Stimulated activated CD4-positive, alpha-beta T cell treated with anti-CD3 and anti-CD28 coated beads, Interleukin-12 subunit alpha, Interleukin-12 subunit beta, amount 100 ng/mL, for 48 hours (primary cell): ENCODE results near the gene CDK2AP2.

Experiments used
- DNase-seq, 3 donors: peaks; one replicate each; pipeline ENCODE4 v3.0.0-alpha.2; 2020; ENCODE audit warnings: low read depth in 2 of 3, low spot score in 1 of 3

Gene CDK2AP2

DNA sequence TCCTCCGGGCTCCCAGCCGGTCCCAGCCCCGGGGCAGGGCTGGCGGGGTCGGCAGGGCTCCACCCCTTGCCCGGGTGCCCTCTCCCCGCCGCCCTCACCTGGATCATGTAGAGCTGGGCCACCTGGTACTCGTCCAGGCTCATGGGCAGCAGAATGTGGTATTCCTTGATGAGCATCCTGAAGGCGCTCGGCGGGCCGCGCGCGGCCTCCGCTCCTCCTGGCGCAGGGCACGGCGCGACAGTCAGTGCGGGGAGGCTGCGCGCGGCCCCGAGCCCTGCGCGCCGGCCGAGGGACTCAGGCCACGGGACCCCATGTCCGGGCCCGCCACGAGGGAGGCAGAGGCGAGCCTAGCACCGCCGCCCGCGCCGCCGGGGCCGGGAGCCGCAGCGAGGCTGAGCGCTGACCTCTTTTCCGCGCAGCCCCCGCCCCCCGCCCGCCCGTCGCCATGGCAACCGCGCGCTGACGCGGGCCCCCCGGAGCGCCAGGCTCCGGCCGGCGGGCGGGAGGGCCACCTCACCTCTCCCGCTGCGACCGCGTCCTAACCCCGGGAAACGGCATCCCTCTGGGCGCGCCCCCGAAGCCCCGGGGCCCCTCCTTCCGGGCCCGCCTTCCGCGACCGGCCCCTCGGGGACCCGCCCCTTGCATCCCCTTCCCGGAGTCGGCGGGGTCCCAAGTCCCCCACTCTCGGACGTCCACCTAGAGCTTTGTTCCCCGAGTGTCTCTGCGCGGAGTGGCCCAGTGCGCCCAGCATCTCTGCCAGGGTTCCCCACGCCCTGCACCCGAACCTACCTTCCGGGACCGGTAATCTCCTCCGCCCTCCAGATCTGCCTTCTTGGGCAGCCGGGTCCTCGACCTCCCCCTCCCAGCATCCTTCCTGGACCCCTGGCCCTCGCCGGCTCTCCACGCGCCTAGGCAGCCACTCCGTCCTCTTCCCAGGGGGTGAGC is 3.7 kb downstream of the CDK2AP2 start:
- no peak for DNase-seq

DNA sequence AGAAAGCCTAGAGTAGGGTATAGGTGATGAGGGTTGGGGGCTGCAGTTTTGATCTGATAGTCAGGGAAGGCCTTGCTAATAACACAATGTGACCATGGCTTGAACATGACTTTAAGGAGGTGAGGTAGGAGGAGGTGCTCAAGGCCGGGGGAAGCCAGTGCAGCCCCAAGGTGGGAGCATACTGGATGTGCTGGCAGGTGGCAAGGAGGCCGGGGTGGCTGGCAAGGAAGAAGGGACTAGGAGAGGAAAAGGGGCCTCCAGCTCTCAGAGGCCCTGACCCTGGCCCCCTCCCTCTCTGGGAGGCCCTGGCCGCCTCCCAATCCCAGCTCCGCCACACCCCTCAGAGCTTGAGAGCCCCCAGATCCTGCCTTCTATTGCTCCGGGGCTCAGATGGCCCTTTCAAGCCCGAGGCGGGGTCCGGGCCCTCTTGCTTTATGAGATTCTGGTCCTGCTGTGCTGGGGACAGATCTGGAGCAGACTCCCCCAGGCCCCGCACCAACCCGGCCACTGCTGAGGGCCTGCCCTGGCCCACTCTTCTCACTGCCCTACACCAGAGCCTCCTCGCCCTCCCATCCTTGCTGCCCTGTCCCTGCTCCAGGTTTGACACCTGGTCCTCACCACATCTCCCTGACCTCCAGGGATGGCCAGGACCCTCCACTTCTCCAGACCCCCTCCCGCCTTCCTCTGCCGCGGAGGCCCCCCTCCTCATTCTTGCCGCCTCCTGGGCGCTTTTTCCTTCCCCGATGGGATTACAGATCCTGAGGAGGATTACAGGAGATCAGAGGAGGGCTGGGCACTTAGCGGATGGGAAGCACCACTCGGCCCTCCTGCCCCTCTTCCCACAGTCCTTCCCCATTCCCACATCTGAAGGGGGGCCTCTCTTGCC is 4.6 kb downstream of the CDK2AP2 start:
- no peak for DNase-seq

DNA sequence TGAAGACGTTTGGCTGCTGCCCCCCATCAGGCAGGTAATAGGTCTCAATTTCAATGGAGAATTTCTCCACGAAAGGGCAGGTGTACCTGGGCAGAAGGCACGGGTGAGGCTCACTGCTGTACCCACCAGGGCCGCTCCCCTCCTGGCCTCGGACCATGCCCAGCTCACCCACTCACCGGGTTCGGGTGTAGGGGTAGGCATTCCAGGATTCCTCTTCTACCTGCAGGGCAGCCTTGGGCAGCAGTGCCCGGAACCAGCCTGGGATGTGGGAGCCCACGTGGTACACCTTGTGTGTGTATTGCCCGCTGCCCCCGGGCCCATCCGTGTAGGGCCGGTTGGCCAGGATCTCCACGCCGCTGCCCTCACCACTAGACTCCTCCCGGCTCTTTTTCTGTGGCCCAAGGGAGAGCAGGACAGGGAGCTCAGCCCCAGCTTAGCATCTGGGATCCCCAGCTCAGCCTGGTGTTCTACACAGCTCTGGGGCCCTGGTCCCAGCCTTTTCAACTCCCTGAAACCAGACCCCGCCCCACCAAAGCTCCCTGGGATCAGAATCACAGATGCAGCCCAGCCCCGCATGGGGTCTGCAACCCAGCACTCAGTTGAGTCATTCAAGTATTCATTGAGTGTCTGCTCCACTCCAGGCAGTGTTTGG is 5.5 kb downstream of the CDK2AP2 start:
- DNase-seq, result no peak

DNA sequence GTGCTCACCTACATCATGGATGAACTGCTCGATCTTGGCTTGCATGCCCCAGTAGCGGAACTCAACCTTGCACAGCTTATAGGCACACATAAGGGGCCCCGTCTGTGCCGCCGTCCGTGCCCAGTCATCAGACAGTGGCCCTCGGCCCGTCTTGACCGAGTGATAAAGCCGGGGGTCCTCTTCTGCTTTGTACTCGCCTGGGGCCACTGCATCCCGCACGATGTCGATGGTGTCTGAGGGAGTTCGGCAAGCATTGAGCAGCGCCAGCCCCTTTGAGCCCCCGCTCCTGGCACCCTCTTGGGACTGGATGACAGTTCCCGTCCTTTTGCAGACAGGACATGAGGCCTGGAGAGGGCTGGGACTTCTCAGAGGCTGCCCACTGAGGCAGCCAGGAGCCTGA is 6.1 kb downstream of the CDK2AP2 start:
- DNase-seq, result no peak

DNA sequence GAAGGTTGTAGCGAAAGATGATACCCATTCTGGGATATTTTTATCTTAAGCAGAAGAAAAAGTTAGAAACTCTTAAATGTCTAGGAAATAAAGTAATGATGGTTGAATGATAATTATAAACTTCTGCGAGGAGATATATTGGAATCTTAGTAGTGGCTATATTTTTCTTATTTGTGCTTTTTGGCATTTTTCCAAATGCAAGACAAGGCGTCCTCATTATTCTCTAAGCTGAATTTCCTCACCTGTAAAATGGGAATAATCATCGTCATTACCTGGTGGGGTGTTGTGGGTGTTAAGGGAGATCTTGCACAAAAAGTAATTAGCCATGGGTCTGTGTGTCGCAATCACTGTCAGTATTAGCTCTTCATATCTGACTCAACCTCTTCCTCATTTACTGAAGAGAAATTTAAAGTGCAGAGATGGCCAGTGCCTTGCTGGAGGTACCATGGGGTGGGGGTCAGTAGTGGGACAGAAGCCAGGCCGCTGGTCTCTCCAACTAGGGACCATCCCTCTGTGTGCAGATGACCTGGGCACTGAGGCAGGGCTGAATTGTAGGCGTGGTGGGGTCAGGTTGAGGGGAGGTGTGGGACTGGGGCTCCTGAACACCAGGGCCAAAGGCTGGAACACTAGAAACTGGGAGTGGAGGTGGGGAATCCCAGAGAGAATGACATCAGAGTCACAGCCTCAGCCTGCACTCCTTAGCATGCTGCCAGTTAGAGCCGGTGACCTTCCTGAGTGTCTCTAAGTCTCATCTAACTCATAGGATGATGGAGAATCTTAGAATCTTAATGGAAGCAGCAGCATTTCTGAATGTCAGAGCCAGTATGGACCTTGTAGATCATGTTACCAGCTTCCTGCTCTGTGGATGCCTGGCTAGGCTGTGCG is 6.9 kb downstream of the CDK2AP2 start:
- no peak for DNase-seq

DNA sequence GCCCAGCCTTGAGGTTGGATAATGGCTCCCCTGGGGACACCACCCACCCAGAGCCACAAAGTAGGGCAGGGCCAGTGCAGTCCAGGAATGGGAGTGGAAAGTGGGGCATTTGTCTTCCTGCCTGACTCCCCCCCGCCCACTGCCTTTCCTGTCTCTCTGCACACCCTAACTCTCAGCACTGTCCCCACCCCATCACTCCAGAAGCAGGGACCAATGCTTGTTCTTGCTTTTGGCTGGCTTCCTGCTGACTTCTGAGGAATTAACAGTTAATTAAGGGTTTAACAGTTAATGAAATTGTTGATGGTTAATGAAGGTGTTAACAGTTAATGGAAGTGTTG is 7.5 kb downstream of the CDK2AP2 start:
- no peak for DNase-seq

DNA sequence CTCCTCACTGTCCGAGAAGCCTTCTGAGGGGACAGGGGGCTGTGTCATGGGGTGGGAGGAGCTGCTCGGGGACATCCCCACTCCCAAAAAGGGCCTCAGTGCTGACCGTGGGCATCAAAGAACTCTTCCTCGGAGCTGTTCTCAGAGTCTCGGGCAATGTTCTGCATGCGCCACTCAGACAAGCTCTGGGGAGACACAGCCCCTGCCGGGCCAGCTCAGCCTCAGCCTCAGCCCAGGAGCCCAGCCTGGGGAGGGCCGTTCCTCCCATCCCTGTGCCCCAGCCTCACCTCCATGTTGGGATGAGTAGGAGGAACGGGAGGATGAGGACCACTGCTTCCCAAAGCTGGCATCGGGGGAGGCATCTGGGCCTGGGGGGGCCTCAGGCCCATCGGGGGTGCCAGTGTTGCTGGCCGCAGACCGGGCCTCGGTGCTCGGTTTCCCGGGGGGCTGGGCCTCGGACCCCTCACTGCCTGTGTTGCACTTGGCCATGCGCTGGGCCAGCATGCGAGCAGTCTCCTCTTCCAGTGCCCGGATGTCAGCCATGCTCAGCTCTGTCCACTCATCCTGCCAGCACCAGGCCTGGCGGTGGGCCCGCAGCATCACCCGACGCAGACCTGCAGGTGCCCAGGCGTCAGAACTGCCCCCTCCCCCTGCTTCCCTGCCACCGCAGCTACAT is 8.0 kb downstream of the CDK2AP2 start:
- DNase-seq, result no peak

DNA sequence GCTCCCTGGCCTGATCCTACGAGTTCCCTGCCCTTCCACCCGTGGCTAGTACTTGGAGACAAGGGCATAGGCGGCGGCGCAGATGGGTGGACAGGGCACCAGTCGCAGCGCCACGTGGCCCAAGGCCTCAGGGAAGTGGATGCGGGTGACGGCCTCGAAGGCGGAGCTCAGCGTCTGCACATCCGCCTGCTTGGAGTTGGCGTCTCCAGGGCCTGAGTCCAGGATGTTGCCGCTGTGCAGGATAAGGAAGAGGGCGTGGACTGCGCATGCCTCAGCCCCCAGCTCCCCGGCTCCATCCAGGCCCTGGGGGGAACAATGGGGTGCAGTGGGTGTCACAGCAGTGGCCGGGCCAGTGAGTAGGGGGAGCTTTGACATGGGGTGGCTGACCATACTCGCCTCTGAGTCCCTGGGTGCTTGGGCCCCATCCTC is 9.4 kb downstream of the CDK2AP2 start:
- DNase-seq, result no peak

DNA sequence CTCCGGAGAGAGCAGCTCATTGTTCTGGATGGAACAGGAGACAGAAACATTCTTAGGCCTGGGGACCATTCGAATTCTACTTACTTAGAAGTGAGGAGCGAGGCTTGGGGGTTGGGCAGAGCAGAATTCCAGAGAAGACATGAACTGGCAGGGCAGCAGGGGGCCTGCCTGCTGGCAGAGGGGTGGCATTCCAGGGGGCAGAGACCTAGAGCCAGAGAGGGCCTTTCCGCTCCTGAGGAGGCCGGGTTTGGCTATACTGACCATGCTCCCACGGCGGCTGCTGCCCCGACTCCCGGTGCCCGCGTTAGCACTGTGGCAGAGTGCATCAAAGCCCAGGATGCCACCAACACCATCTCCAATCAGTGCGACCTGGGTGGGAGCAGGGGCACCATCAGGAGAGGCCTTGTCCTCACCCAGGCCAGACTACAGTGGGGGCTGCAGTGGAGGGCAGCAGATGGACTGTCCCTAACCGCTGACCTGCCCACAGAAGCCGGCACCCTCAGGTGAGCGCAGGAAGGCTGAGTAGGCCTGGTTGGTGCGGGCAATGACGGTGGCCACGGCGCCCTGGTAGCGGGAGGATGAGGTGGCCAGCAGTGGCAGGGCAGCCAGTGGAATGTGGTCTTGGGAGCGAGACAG is 10.2 kb downstream of the CDK2AP2 start:
- DNase-seq, result no peak

DNA sequence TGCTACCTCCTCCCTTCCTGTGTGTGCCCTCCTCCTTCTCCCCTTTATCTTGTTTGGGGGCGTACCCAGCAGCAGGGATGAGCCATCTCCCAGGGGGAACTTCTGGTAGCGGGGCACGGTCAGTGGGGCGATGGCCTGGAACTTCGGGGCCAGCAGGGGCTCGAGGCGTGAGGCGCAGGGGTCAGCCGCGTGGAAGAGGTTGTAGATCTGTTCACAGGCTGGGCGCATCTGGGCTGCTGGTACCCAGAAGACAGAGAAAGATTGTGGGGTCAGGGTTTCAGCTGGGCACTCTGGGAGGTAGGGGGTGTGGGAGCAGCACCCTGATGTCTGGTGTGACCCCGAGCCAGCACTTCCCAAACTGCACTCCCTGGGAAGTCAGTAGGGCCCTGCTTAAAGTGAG is 11.8 kb downstream of the CDK2AP2 start:
- DNase-seq, result no peak

DNA sequence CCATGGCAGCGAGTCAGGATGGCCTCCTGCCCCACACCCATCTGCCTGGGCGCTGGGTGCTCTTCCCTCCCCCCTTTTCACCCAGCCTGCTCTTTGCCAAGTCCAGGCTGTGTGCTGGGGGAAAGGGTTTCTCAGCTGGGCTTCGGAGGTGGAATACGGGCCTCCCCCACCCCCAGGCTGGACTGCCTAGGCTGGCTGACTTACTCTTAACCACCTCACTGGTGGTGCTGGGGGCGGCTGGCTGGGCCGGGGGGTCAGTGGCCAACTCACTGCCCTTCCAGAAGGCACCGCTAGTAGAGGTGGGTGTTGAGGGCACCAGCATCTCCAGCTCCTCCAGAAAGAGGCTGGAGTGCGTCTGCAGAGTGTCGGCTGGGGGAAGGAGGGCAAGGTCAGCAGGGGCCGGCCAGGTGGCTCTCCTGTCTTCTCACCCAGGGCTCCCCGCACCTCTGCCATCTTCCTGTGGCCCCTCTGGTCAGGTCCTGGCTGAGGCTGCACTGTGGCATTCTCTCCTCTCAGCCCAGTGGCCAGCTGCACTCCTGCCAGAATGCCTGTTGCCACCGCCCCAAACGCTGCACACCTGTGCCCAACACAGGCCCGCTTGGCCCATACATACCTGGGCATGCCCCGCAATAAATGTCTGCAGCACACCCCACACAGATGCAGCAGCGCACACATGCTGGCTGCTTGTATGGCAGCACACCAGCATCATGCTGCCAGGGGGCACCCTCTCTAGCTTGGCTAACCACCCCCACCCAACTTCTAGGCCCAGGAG is 12.5 kb downstream of the CDK2AP2 start:
- no peak for DNase-seq

DNA sequence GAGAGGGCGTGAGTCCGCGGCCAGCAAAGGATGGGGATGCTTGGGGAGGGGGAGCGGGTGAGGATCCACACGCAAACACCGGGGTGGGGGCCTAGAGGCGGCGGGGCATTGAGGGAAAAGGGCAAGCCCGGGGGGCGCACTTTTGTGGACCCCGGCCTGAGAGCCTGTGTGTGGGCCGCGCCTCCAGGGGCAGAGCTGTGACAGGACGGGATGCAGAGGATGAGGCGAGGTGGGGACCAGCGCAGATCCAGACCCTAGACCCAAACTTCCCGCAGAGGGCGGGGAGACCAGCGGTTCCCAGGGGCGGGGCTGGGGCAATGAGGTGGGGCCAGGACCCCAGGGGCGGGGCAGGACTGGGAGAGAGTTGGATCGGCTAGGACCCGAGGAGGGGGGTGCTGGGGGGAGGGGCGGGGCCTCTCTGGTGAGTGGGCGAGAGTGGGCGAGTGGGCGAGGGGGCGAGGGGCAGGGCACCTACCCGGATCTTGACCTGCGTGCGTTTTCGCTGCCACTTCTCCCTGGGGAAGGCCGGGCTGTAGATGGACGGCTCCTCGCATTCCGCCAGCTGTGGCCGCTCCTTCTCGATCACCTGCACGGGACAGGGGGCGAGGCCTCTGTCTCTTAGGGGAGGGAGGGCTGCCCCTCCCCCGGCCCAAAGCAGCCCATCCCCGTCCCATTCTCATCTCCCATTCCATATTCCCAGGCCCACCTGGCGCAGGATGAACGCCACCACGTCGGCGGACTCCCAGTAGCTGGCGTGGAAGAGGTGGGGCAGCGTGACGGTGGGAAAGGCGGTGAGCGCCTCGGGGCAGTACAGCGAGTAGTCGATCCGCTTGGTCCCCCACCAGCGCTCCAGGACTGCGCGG is 13.4 kb downstream of the CDK2AP2 start:
- DNase-seq, result no peak

DNA sequence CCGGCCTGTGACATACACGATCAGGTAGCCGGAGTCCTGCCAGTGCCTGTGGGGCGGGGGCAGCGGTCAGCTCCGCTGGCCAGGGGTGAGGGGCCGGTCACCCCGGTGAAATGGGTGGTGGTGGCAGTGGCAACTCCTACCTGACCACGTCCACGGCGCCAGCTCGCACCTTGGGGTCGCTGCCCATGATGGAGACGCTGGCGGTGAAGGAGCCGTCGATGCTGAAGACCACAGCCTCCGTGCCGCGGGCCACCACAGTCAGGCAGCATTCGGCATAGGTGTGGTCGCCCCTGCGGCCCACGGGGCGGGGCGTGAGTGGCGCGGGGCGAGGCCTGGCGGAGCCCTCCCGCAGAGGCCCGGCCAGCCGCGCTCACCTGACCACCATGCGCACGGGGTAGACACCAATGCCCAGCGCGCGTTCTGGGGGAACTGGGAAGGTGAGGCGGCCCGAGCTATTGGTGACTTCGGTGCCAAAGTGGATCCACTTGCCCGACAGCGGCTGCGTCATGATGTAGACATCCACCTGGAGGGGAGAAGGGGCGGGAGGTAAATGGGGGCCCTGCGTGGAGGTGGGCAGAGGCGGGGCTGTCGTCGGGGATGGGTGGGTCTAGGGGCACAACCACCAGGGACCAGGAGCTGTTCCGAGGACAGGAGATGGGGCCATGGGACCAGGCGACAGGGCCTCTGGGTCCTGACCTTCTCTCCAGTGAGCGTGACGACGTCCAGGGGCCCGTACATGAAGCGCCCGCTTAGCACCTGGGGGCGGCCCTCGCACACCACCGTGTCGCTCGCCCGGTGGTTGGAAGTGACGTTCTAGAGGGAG is 14.2 kb downstream of the CDK2AP2 start:
- no peak for DNase-seq

DNA sequence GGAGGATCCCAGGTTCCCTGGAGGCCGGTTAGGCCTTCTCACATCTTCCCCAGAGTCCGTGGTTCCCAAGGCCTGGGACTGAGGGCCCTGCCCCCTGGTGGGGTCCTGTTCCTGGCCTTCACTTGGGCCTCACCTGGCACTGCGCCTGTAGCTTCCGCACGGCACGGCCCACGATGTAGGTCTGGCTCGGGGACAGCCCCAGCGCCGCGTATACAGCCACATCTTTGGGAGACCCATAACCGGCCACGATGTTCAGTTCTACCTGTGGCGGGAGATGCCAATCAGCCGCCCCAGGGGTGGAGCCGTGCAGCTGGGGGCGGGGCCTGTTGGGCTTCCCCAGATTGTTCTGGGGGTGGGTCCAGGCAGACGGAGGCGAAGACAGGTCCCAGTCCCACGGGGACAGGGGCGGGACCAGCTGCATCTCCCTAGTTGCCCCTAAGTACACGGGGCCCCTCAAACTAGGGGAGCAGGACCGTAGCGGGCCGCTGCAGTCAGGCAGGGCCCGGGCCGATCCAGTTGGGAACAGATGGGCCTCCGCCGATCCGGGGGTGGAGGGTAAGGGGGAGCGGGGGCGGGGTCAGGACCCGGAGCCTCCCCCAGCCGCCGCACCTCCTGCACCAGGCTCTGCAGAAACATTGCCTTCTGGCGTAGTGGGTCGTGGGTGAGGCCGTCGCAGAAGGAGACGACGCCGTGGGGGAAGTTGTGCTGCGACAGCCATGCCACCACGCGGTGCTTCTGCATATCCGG is 15.0 kb downstream of the CDK2AP2 start:
- DNase-seq, result no peak

DNA sequence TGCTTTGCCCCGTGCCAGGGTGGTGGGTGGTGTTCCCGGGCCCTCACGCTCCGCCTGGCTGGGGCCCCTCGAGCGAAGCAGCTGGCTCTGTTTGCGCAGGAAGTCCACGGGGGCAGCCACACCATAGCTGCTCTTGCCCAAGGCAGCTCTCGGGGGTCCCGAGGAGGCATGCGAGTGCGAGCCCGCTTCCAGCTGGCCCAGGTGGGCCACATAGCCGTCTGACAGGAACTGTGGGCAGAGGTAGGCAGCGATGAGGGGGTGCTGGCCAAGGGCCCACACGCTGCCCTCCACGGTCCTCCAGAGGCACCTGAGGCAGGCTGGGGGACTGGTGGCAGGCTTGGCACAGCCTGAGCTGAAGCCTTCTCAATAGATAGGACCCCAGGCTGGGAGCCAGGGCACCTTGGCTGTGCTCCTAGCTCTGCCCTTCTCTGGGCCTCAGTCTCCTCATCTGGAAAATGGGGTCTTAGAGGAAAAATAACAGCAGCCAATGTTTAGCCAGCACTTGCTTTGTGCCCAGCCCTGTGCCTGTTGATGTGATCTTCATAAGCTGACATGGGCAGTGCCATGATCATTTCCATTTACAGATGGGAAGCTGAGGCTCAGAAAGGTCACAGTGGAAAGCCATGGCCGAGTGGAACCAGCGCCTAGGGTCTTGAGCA is 15.8 kb downstream of the CDK2AP2 start:
- DNase-seq, result no peak
